ENCODE measurements around the gene KRTDAP. TPM values are rescaled to one million over a fixed set of nuclear protein-coding genes. Genes with fewer than 3 reads are reported as not detected.

Gene KRTDAP
- total and polyA plus RNA-seq, 2 donors (not counting 3 experiments of a cell fraction or from before 2014, with no cell fraction given) = not detected

GRCh38 chr19:35483089-35483488 is 7.2 kb downstream of the KRTDAP start:
- Histone ChIP-seq H3K36me3 (ENCODE audit: control insufficient read depth in 2 of 2, extremely low read depth in 1 of 2, insufficient read depth in 2 of 2, low read length in 2 of 2) (no peaks in the 10 kb centered on the region), H3K27me3 (ENCODE audit: control insufficient read depth in 2 of 2, insufficient read depth in 2 of 2, low read length in 2 of 2) (no peaks in the 10 kb centered on the region), H3K9me3 (replicated peaks; ENCODE audit: control insufficient read depth, insufficient read depth, low read length) (no peaks in the 10 kb centered on the region), H3K4me3 (replicated peaks in 1 of 3; ENCODE audit: insufficient read depth in 1 of 3, low read depth in 1 of 3, low read length in 3 of 3) (no peak overlapping the region), H3K9me1 (replicated peaks; ENCODE audit: control insufficient read depth, extremely low read depth, insufficient read depth, low read length) (no peaks in the 10 kb centered on the region), H3K4me2 (ENCODE audit: insufficient read depth, low read length) (no peak overlapping the region), H2AFZ (ENCODE audit: low read depth, low read length) (no peak overlapping the region), H3K79me2 (ENCODE audit: control insufficient read depth, insufficient read depth, low read length) (no peaks in the 10 kb centered on the region), H4K20me1 (replicated peaks; ENCODE audit: control insufficient read depth, extremely low read depth, insufficient read depth, low read length) (no peaks in the 10 kb centered on the region), H3K27ac (ENCODE audit: insufficient read depth, low read depth, low read length) (no peak overlapping the region), H3K4me1 (ENCODE audit: control insufficient read depth, extremely low read depth, insufficient read depth, low read length) (no peaks in the 10 kb centered on the region), H3K9ac (replicated peaks; ENCODE audit: extremely low read depth, insufficient read depth, low read length) (no peak overlapping the region)
- dilution Hi-C loops (cut with MboI; ENCODE audit: extremely low pct_ligation_motif_present, low sequenced_read_pairs) (no loop called here), intact Hi-C loops (cut with micrococcal nuclease) (no loop called here)
- FAIRE-seq (no peak), DNase-seq (ENCODE audit: low read depth, low spot score) (no peak)
- CTCF ChIA-PET = no interaction called here
- no TSS peak for BruUV-seq (replicated peaks)
- TF ChIP-seq EZH2 (IDR thresholded peaks at IDR 0.05; ENCODE audit: borderline replicate concordance, low read depth, low read length, severe bottlenecking) (no peak), MAX (IDR thresholded peaks at IDR 0.05; ENCODE audit: insufficient read depth, insufficient read length) (no peak), MYC (IDR thresholded peaks at IDR 0.05; ENCODE audit: low read depth, low read length) (no peak), JUN (IDR thresholded peaks at IDR 0.05; ENCODE audit: borderline replicate concordance, insufficient read depth, insufficient read length, low read depth) (no peak), POLR2A (IDR thresholded peaks at IDR 0.05; ENCODE audit: low read depth, low read length) (no peak), FOS (IDR thresholded peaks at IDR 0.05; ENCODE audit: borderline replicate concordance, insufficient read depth, low read length) (no peak), CTCF (IDR thresholded peaks at IDR 0.05; ENCODE audit: extremely low read depth in 1 of 2, insufficient read depth in 1 of 2, low read depth in 1 of 2, low read length in 2 of 2) (no peak), GATA2 (IDR thresholded peaks at IDR 0.05; ENCODE audit: insufficient read depth, insufficient read length, low read depth, low read length) (no peak), POLR2AphosphoS5 (IDR thresholded peaks at IDR 0.05; ENCODE audit: insufficient read depth, low read depth, low read length) (no peak)
- POLR2A ChIA-PET = no interaction called here
